ENCODE measurements around the gene POLR1E.

POLR1E gene

DNA sequence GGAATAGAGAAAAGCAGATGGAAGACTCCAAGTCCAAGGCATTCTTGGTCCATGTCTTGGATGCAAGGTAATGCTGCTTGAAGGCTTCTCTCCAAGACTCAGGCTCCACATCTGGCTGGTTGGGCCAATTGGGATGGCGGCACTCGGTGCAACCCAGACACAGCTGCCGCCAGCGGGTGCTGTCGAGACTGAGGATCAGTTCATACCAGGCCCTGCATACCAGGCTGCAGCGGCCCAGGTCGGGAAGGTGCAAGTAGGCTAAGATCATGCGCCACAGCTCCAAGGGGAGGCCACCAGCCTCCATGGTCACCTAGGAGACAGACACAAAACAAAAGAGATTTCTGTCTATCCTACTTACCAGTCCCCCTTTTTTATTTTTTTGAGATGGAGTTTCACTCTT is 55.7 kb downstream of the POLR1E start:
- no peak for DNase-seq

GRCh38 chr9:37542488-37542887 is 56.7 kb downstream of the POLR1E start:
- DNase-seq = no peak

GRCh38 chr9:37542895-37543294 is 57.1 kb downstream of the POLR1E start:
- no peak for DNase-seq

GRCh38 chr9:37543468-37543867 is 57.7 kb downstream of the POLR1E start:
- DNase-seq = no peak

GRCh38 chr9:37547328-37547878 is 61.7 kb downstream of the POLR1E start:
- DNase-seq = no peak

GRCh38 chr9:37549527-37549926 is 63.8 kb downstream of the POLR1E start:
- no peak for DNase-seq

DNA sequence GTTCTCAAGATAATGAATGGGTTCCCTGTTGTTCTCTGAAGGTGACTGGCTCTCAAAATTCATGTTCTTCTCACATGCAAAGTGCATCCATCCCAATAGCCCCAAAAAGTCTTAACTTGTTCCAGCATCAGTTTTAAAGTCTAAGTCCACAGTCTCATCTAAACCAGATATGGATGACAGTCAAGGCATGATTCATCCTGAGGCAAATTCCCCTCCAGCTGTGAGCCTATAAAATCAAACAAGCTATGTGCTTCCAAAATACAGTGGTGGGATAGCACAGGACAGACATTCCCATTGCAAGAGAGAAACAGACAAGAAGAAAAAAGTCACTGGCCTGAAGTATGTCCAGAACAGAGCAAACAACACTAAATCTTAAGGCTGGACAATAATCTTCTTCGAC is 65.0 kb downstream of the POLR1E start:
- DNase-seq = no peak

- no peak for DNase-seq
Measured at GRCh38 chr9:37551468-37551867, 65.7 kb downstream of the POLR1E start.

DNA sequence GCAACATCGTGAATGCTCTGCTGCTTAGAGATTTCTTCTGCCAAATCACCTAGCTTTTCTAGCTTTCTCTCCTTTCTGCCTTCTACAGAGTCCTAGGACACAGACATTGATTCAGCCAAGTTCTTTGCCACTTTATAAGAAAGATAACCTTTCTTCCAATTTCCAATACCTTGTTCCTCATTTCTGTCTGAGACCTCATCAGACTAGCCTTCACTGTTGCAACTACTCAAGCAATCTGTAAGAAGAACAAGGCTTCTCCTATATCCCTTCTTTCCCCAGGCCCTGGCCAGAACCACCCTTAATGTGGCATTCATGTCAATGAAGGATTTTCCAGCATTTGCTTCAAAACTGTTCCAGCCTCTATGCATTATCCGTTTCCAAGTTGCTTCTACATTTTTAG is 66.1 kb downstream of the POLR1E start:
- no peak for DNase-seq
